Measurements from ENCODE around the gene GPR132.

GPR132 gene

DNA sequence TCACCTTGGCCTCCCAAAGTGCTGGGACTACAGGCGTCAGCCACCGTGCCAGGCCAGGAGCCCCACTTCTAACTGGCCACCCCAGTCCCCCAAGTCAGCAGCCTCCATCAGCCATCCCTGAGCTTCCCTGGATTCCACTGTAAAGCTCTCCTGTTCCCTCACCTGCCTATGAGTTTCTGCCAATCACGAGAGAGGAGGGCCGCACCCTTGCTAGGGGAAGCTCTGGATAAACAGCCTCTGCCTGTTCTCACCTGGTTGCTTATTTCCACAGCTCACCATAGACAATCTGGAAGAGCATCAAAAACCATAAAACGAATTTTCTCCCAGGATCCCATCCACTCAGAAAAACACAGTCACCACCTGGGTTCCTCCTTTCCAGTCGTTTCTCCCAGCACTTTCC lies 49.3 kb downstream of the GPR132 start:
- DNase-seq = no peak

DNA sequence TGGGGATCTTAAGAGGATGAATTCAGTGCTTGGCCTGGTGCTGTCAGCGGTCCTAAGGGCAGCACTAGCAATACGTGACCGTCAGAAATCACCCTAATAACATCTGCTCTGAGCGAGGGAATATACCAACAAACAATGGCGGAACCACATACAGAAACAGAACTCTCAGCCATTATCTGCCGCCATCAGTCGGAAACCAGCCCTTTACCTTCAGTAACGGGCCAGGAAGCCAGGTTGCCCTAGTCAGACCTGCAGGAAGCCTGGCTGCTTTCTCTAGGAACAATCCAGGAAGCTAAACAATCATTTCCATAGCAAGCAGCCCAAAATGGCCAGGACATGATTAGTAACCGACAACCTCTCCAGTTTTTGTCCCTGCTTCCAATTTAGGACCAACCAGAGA lies 50.0 kb downstream of the GPR132 start:
- DNase-seq = no peak

DNA sequence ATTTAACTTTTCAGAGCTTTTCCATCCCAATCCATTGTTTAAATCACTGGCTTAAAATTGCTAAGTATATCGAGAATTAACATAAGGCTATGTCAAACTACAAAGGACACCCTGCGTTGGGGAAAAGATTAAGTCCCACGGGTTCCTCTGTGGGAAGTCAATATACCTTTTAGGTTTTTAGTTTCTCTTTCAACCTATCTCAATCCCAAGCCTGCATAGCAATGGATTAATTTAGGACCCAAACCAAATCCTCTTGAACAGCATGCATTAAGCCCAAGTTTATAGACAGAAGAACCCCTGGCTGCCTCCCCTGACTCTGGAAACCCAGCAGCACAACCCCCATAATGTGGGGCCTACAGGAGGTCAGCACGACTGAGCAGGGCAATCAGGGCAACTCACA lies 50.6 kb downstream of the GPR132 start:
- DNase-seq = no peak

DNA sequence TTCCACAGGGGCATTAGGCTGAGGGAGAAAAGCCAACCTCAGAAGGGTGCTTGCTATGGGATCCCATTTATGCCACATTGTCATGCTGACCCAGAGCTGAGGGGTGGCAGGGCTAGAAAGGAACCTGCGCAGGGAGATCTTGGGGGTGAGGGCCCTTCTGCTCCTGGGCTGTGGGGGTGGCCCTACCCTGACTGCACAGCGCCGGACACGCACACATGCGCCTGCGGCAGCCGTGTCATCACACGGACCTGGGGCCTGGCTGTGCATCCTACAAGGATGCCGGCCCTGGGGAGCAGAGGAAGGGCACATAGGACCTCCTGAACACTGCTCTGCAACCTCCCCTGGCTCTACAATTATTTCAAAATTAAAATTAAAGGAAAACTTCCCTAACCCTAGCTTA lies 51.2 kb downstream of the GPR132 start:
- DNase-seq = no peak

DNA sequence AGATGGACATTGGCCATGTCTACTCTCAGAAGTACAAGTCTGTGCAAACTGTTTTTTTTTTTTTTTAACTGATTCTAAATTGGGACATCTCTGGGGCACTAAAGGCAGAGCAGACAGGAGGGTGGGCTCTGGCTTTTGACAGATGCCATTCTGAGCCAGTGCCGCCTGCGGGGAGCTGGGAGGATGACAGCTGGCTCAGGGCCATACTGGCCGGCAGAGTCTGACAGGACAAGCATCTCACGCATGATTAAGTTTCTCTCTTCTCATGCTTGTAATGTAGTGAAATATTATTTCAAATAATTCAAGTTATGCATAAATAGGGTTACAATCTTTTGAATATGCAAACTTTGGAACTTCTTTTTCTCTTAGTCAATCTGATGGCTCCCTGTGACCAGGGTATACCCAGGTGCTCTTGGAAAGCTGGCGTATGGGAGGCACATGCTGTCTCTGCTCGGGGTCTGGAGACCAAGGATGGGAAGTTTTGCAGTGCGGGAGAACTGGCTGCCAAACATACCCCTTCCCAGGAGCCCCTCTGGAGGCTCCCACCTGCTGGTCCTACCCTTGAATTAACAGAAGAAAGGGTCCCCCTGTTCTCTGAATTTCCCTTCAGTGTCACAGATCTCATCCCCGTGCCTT lies 52.0 kb downstream of the GPR132 start:
- no peak for DNase-seq

DNA sequence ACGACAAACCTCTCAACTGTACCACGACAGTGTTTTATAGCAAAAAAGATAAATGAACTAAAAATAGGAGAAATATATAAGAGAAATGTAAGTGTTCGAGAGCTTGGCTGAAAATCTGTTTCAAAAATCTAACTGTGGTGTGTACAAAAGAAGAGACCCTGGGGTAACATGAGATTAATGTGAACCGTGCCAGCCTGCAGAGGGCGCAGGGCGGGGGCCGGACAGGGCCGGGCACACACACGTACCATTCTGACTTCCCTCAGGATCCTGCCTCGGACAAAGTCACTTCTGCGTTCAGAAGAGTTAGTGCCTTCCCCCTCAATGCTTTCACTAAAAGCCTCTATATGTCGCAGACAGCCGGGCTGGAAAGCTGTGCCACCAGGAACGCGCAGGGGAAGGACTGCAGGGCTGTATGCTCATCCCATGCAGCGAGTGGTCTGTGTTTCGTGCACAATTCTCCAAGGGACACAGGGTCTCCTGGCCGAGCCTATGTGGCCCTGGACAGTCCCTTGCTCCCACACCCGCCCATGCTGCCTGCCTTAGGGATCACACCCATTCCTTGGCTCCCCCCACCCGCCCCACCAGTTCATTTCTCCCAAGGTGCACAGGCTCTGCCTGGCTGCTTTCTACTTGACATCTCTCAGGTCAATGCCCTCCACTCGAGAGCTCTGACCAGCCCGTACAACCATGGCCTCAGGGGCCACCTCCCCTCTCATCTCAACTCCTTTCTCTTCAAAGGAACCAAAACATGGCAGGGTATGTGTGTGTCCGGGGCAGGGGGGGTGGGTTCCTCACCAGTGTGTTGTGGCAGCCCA lies 52.9 kb downstream of the GPR132 start:
- DNase-seq = no peak

DNA sequence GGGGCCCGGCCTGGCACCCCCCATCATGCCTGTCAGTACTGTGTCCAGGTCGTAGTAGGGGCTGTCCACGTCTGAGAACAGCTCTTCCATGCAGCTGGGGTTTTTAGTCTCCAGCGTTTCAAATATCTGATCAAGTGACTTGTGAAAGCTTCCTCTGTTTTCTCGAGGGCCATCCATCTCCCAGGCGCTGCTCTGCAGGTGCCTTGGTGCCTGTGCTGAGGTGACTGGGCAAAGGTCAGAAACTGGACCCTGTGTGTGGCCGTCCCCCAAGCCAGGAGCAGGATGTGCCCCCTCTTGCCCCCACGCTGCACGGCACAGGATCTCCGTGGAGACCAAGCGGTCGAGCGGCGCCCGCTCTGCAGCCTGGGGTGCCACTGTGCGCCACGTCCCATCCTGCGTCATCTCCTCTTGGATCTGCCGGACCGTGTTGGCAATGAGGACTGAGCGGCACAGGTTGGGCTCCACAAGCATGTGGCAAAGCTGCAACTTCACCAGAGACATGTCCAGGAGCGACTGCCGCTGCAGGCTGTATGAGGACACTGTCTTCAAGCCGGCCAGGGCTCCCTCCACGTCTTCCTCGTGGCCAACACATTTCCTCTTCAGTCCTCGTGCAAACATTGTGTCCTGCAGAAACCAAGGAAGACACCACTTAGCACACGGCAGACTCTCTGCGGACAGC lies 53.8 kb downstream of the GPR132 start:
- no peak for DNase-seq

DNA sequence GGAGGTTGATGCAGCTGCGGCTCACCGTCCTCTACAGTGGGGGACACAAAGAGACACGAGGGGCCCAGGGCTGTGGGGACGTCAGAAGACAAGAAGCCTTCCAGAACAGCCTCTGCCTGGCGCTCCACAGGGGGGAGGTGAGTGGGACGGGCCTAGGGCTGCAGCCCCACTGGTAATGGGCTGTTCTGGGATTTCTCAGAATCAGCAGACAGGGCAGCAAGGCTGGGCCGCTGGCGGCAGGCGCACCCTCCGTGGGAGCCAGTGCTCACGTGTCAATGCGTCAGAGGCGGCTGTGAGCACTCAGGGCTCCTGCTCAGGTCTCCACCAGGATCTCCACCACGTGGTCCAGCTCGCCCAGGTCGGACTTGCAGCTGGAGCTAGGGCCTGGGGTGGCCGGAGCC lies 54.3 kb downstream of the GPR132 start:
- no peak for DNase-seq

DNA sequence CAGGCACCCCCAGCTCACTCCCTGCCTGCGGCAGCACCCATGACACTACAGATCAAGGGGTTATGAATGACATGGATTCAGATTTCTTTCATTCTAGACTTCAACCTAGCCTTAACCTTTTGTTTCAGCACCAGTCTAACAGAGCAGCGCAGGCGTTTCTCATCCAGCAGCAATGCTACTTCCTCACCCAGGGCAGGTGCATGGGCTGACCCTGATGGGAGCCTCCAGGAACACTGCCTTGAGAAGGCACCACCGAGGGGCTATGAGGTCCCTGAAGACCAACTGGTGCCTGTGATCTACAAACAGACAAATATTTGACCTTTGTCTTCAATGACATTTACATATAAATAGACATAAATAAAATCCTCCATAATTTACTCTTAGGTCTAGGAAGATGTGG lies 55.1 kb downstream of the GPR132 start:
- no peak for DNase-seq

DNA sequence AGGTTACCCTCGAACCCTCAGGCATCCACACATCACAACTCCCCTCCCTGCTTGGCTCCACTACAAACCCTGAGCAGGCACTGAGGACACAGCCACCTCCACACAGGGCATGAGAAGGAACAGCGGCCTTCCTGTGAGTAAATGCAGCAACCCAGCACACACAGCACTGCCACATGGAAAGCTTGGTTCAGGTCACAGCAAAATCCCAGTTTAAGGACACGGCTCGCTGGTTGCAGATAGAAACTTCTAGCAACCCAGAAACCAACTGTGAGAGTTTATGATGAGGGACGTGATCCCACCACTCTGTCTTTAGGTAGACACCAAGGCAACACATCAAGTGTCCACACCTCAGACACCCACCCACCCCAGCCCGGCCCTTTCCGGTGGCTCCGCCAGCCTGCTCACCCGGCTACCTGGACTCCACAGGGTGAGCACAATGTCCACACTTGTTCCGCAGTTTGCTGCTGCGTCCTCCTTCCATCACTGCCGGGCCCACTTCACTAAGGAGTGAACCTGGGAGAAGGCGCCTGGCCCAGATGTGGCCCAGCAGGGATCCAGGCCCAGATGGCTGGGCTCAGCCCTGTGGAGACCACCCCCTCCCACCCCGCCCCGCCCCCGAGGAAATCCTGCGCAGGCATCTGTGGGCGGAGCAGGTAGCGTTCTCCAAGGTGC lies 57.5 kb downstream of the GPR132 start:
- no peak for DNase-seq

DNA sequence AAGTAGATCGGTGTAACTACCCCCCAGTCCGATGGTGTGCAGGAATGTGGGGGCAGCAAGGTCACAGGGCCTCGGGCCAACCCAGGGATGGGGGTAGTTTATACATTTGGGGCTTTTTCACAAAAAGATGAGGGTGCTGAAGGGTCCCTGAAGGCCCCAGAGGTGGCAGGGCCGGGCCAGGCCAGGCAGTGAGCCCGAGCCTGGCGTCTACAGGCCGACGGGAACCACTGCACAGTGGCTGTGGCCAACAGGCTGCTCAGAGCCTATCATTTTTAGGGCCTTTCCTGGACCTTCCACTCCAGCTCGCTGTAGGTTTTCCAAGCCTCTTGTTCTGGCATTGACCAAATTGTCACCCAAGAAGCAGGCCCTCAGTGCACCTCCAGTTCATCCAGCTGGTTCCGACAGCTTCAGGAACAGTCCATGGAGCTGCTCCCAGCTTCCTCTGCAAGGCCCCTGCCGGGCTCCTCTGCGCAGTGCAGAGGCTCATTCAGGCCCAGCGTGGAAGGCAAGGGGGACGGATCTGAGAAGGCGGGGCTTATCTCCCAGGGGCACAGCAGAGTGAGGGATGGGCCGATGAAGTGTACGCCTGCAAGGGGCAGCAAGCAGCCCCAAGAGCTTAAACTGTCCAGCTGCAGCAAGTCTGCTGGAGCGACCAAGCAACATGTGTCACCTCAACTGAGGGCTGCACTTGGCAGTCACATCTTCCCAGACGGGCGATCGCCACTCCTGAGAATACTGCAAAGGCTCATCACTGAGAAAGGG lies 58.2 kb downstream of the GPR132 start:
- no peak for DNase-seq

DNA sequence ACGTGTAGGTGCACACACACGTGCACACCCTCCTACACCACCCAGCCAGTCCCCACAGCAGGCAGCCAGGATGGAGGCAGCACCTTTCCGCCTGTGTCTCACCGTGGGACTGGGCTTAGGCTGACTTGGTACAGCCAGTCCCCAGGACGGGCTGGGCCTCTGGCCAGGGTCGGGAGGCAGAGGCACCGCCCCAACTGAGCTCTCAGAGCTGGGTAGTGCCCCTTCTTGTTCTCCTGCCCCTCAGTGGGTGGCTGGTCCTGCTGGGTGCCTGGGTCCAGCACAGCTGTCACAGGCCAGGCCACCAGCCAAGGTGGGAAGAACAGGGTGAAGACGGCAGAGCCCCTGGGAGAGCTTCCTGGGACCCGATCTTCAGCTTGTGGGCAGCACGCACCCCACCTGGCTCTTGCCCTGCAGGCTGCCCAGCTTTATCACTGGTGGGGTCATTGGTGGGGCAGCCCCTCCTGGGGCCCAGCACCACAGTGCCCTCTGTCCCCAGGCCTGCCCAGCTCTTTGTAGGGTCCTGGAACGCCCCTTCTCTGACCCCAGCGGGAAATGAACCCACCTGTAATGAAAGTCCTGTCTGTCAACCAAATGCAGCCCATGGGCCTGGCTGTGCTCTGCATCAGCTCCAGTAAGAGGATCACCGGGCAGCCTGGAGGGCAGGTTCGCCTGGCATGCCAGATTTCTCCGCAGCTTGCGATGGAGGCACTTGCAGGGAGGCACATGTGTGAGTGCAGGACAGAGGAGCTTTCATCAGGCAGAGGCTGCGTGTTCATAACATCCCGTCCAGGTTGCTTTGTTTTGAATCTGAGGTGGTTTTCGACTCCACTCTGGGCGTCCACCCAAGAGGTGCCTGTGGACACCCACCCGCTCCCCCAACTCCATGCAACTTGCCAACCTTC lies 59.0 kb downstream of the GPR132 start:
- DNase-seq = no peak

DNA sequence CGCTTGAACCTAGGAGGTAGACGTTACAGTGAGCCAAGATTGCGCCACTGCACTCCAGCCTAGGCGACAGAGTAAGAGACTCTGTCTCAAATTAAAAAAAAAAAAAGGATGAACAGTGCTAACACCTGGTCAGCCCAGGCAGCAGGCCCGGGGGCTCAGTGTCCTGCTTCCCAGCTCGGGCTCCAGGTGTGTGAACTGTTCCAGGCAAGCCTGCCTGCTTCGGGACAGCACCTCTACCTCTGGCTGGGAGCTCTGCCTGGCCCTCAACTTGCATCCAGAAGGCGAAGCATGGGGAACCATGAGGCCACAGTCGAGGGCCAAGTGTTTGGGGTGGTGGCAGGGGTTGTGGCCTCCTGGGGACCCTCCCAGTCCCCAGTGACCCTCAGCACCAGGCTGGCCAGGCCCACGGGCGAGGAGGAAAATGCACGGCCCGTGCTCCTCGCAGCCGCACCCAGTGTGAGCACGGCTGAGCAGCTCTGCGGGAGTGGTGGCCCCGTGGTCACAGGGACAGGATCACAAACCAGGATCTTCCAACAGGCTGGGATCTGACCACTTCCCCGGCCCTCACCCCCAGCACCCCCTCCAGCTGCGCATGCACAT lies 59.8 kb downstream of the GPR132 start:
- DNase-seq = no peak
